SK-MEL-5 (cell line): ENCODE data around the gene USH2A. TPM values are rescaled to one million over a fixed set of nuclear protein-coding genes. Genes with fewer than 3 reads are reported as not detected.

Experiments used
- DNase-seq: peaks from one replicate; pipeline ENCODE4 v3.0.0-alpha.2; 2016; ENCODE audit warnings: low read depth, low spot score
- in situ Hi-C: cut with HindIII; loops from 2 replicates; pipeline ENCODE4 v1.10.0; 2016; ENCODE audit warnings: low sequenced_read_pairs, high pct_unique_total_duplicates, low pct_unique_long_range_greater_than_20kb
- total RNA-seq: library from RNA; depleted of rRNA; stranded (reverse); fragments of >200 nt; shearing (Covaris generic); gene quantifications from 2 replicates; pipeline ENCODE4 v1.2.3, GENCODE V29; 2014

The USH2A gene
- total RNA-seq, 1 experiment from 2014 or later, result 0.79 TPM

DNA sequence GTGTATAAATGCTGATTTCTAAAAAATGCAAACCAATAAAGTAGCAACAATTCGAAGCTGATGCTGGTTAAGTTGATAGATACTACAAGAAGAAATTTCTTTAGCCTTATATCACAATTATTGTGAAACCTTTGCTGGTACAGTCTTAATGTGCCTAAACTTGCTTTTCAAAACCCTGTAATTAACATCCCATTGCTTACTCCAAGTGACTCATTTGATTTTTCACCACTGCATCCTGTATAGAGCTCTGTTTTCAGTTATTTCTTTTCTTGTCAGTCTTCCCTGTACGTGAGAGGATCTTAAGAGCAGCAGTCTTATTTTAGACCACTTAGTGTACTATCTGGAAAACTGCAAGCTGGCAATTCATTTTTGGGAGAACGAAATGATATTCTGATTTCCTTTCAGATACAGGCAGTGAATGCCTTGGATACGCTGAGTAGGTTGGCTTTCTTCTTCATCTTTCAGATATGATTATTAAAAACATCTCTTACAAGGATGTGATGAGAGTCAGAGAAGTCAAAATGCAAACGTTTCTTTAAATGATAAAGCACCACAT lies 645.8 kb downstream of the USH2A start:
- in situ Hi-C loops, result no loop called here
- DNase-seq, result no peak

- in situ Hi-C loops, result no loop called here
- no peak for DNase-seq
Measured at GRCh38 chr1:215776336-215776735, 646.9 kb downstream of the USH2A start.

- in situ Hi-C loops, result no loop called here
- DNase-seq, result no peak
Measured at GRCh38 chr1:215772151-215772550, 651.1 kb downstream of the USH2A start.

- in situ Hi-C loops, result no loop called here
- no peak for DNase-seq
Measured at GRCh38 chr1:215768303-215768702, 654.9 kb downstream of the USH2A start.

- no peak for DNase-seq
- in situ Hi-C loops, result no loop called here
Measured at GRCh38 chr1:215767761-215768160, 655.5 kb downstream of the USH2A start.

GRCh38 chr1:215766521-215766920 lies 656.7 kb downstream of the USH2A start:
- no peak for DNase-seq
- in situ Hi-C loops, result no loop called here

GRCh38 chr1:215765833-215766232 lies 657.4 kb downstream of the USH2A start:
- in situ Hi-C loops, result no loop called here
- no peak for DNase-seq

- in situ Hi-C loops, result no loop called here
- no peak for DNase-seq
Measured at GRCh38 chr1:215761446-215761845, 661.8 kb downstream of the USH2A start.

- in situ Hi-C loops, result no loop called here
Measured at GRCh38 chr1:215754112-215754511, 669.1 kb downstream of the USH2A start.

GRCh38 chr1:215749414-215749813 lies 673.8 kb downstream of the USH2A start:
- DNase-seq, result no peak
- in situ Hi-C loops, result no loop called here

More at GRCh38 chr1:215754112-215754511, 669.1 kb downstream of the USH2A start:
- no peak for DNase-seq

- in situ Hi-C loops, result no loop called here
- DNase-seq, result no peak
Measured at GRCh38 chr1:215748431-215748830, 674.8 kb downstream of the USH2A start.

GRCh38 chr1:215744419-215744818 lies 678.8 kb downstream of the USH2A start:
- DNase-seq, result no peak
- in situ Hi-C loops, result no loop called here

DNA sequence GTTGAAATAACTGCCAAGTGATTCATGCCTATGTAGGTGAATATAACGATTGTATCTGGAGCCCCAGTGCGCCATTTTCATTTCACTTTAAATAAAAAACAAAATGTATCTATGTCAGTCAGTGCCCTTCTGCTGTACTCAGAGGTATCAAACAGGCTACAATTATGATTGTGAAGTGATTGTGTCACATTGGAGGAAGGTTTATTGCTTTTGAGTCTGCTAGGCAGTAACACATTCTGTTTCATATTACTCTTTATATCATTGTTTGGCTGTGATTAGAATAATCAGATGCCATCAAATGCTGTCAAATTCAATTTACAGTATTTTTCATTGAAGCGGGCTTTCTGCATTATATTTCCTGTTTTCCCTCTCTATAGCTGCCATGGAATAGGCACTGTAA lies 684.2 kb downstream of the USH2A start:
- DNase-seq, result no peak
- in situ Hi-C loops, result no loop called here

DNA sequence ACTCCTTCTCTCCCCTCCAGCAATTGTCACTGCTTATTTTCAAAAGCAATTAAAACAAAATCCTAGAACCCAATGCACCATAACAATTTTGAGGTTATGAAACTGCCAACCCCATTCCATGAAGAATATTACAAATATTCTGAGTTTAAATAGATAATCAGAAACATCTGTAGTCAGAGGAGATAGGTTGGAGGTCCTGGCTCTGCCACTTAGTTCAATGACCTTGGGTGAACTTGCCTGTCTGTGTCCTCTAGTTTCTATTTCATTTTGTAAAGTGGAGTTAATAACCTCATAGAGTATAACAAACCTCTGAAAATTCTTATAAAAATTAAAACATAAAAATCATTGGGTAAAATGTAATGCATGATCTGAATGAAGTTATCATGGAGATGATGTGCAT lies 691.5 kb downstream of the USH2A start:
- no peak for DNase-seq
- in situ Hi-C loops, result no loop called here

DNA sequence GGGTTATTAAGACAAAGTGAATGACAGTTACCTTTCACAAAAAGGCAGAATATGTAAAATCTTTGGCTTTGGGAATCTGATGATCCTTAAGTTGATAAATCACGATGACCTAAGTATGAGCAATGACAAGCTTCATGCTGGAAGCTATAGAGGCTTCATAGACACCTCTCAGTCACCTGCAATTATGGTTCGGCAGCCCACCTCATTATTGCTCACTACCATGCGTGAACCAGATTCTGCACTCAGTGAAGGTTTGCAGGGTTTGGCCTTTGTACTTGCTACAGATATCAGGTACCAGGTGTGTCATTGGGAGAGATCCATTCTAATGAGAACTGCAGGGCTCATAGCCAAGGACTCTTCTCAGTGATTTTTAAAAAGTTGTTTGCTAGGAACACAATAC lies 692.6 kb downstream of the USH2A start:
- no peak for DNase-seq
- in situ Hi-C loops, result no loop called here

DNA sequence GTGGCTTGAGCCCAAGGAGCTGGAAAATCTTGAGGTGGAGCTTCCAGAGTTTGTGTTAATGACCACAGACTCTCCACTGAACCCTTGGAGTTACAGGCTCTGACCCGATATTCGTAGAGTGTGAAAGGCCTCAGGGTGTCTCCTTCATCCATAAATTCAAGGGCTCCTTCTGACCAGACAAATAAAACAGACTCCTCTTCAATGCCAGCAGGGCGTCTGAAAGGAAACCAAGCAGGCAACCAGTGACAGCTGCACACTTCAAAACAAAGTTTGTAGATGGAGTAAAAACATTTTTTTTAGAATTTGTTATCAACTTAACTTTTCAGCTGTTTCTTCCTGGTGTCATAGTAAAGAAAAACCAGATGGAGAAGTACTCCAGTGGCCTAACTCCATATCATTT lies 695.1 kb downstream of the USH2A start:
- in situ Hi-C loops, result no loop called here
- DNase-seq, result no peak

DNA sequence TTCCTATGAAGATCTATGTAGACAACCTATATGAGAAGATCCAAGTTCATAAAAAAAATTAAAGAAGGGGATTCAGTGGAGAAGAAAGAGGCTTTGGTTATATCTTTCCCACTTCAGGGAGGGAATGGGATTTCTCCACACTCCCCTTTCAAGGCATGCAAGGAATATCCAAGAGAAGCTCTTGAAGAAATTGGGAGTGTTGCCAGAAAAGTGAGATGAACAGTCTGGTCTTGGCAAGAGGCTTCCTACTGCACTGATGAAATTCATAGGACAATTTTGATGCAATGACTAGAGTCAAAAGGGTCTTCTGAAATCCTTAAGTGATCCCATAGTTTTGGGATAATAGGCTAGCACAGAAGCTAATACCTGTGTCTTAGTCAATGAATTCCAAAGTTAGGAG lies 703.1 kb downstream of the USH2A start:
- no peak for DNase-seq
- in situ Hi-C loops, result no loop called here

DNA sequence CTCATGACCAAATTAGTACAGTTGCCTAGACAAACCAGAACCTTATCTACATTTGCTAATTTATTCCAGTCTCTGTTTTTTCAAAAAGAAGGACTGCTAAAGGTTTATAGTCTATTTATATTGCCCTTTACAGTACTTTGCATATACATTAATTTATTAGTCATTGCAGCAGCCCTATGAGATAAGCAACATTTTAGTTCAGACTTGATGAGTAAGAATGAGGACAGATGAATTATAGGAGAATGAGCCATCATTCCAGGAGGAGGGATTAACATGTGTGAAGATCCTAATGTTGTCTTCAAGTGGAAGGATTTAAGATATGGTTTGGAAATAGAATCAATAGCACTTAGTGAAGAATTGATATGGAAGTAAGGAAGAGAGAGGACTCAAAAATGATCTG lies 703.7 kb downstream of the USH2A start:
- in situ Hi-C loops, result no loop called here
- no peak for DNase-seq

DNA sequence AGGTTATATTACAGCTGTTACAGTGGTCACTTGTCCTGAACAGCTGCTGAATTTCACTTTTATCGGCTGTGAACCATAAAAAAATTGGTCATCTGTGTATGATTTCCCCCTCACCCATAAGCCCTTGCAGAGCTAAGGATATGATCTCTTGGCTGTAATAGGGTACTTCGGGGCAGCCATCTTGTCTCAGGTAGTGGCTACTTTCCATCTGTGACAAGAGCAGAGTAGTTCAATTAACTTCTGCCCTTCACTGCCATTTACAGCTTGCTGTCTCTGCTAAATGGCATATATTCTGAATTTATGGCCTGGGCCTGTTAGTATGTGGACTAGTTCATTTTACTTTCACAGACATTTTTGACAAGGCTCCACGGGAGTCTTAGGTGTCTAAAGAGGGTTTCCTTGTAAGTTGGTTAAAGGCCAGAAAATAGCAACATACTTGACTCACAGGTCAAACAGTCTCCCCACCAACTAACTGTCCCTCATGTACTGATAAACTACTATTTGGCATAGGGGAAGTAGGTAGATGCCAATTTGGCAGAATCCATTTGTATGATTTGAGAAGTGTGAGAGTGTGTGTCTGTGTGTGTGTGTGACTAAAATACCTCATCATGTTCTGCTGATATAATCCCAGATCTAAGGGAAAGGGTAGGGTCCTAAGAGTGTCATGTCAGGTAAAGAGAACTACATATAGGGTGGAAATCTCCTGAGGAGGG lies 704.5 kb downstream of the USH2A start:
- DNase-seq, result no peak
- in situ Hi-C loops, result no loop called here
